SHP77 (cell line): ENCODE measurements around the gene SORCS1.

Experiments used
- DNase-seq, 2 experiments: peaks; one replicate each; lab custom pipeline; 2025; lab: John Stamatoyannopoulos, UW

The SORCS1 gene

GRCh38 chr10:107163881-107164861 lies at the start of gene SORCS1:
SORCS1 (minus strand) TSS chr10:107164706.
- no peak for DNase-seq

- no peak for DNase-seq
These were observed 49.8 kb upstream of the SORCS1 start for GRCh38 chr10:107214261-107214660.

GRCh38 chr10:107213861-107214260 lies 49.4 kb upstream of the SORCS1 start:
- DNase-seq: no peak

- DNase-seq: no peak
These were observed 42.3 kb upstream of the SORCS1 start for GRCh38 chr10:107206833-107207232.

GRCh38 chr10:107169516-107169915 lies 5.0 kb upstream of the SORCS1 start:
- DNase-seq: no peak

GRCh38 chr10:107168738-107169137 lies 4.2 kb upstream of the SORCS1 start:
- no peak for DNase-seq

GRCh38 chr10:107166403-107166802 lies 1.9 kb upstream of the SORCS1 start:
- DNase-seq: no peak

GRCh38 chr10:107164992-107165391 lies 486 bp upstream of the SORCS1 start:
- DNase-seq: no peak

- no peak for DNase-seq
These were observed 1.2 kb downstream of the SORCS1 start for GRCh38 chr10:107163076-107163855.

GRCh38 chr10:107160866-107161265 lies 3.6 kb downstream of the SORCS1 start:
- no peak for DNase-seq

- no peak for DNase-seq
These were observed 4.6 kb downstream of the SORCS1 start for GRCh38 chr10:107159871-107160270.

- no peak for DNase-seq
These were observed 7.4 kb downstream of the SORCS1 start for GRCh38 chr10:107157071-107157470.

- no peak for DNase-seq
These were observed 12.4 kb downstream of the SORCS1 start for GRCh38 chr10:107152087-107152486.

GRCh38 chr10:107148906-107149305 lies 15.6 kb downstream of the SORCS1 start:
- DNase-seq: no peak

GRCh38 chr10:107144490-107144889 lies 20.0 kb downstream of the SORCS1 start:
- DNase-seq: no peak

- DNase-seq: no peak
These were observed 22.9 kb downstream of the SORCS1 start for GRCh38 chr10:107141524-107142061.

- no peak for DNase-seq
These were observed 25.3 kb downstream of the SORCS1 start for GRCh38 chr10:107139237-107139636.

GRCh38 chr10:107133656-107134055 lies 30.9 kb downstream of the SORCS1 start:
- DNase-seq: no peak

- DNase-seq: no peak
These were observed 35.5 kb downstream of the SORCS1 start for GRCh38 chr10:107129000-107129399.

- no peak for DNase-seq
These were observed 37.9 kb downstream of the SORCS1 start for GRCh38 chr10:107126512-107127065.

GRCh38 chr10:107122703-107123102 lies 41.8 kb downstream of the SORCS1 start:
- DNase-seq: no peak

- DNase-seq: no peak
These were observed 45.6 kb downstream of the SORCS1 start for GRCh38 chr10:107118866-107119265.
